HG02678 (cell line): ENCODE measurements around the gene ZNG1A.
"Not testable (repeated sequence)": the region's sequence is repeated elsewhere in the genome, so short reads cannot be mapped to it uniquely, and the experiment has no call there.

Source experiments
- ATAC-seq: cut with Tn5 transposase; IDR thresholded peaks from one replicate; pipeline ENCODE4 v1.9.1; 2021; ENCODE audit warnings: mild to moderate bottlenecking, moderate library complexity; ENCODE audit not compliant: unreplicated experiment

The ZNG1A gene

DNA sequence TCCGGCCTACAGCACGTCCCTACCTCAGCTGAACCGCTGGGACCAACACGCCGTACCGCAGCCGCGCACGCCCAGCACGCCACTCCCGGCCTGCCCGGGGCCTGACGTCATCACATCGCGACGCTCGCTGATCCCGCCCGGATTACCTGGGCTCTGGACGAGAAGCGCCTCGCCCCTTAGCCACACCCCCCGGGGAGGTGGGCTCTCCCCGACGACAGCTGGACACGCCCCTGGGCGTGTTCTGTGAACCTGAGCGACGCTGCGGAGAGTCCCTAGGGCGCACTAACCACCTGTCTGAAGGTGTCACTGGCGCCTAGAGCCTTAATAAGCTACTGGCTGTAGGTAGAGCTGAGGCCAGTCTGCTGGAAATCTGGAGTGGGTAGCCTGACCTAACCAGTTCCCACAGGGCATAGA is at the start of gene ZNG1A:
Gene ZNG1A, minus strand, starts transcription at position 87 of the 414 bp plus-strand sequence. CDS start 87 bp downstream, outside the sequence.
- not testable (repeated sequence) for ATAC-seq

DNA sequence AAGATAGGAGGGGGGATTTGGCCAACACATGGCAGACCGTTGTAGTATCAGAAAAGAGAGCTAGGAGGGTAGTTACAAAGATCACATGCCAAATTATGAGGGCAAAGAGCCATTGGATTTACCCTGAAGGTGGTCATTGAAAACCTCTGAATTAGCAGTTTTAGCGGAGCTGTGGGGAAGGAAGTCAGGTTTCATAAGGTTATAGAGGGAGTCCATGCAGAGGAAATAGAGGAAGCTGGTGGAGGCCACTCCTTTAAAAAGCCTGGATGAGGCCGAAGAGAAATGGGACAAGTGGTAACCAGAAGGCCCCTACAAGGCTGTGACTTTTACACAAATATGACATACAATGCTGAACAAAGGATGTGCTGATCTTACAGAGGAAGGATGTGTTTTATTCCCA is 49.0 kb upstream of the ZNG1A start:
- no peak for ATAC-seq

DNA sequence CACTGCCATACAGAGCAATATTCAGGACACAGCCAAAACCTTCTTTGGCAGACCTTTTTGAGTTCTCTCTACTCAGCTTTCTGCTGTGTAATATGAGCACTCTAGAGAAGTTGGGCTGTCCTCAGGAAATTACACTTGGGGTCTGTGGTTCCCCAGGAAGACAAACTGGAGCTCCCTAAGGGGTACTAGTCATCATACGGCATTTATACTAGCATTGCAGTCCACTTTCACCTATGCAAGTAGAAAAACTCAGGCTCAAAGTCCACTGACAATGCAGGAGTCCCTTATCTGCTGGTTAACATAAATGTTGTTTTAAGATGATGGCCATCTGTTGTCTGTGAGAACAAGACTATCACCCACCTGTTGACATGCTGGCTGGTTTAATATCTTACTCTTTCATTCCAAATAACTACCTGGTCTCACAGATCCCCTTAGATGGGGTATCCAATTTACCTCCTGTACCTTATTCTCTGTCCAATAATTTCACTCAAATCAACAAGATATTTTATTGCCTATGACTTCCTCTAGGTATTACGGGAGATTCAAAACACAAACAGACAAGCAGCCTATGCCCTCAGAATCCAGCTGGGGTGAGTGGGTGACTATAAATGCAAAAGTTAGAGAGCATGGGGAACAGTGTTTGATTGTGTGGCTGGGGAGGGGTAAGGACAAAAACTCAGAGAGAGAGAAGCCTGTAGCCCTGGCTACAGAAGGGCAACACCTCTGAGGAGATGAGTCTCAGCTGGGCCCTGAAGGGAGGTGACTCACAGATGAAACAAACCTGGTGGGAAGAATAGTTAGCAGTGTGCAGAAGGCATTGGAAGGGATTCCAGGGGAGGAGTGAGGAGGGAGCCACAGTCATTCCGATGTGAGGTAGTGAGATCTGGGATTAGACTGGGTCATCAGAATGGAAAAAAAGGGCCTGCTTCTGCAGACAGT is 46.0 kb upstream of the ZNG1A start:
- ATAC-seq = no peak

DNA sequence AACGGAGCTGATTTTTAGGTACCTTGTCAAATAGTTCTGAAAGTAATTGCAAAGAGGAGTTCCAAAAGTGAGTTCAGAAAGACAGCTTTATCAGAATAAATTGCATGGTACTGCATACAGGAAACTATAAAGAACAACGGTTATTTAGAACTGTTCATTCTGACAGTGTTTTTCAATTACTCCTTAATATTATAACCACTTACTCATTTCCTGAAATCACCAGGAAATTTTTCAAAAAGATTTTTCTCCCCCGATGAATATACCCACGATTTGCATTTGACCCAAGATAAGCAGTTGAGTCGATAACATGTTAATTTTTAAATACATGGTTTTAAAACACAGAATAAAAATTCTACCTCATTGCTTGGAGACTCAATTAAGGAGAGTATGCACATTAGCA is 45.2 kb upstream of the ZNG1A start:
- no peak for ATAC-seq

DNA sequence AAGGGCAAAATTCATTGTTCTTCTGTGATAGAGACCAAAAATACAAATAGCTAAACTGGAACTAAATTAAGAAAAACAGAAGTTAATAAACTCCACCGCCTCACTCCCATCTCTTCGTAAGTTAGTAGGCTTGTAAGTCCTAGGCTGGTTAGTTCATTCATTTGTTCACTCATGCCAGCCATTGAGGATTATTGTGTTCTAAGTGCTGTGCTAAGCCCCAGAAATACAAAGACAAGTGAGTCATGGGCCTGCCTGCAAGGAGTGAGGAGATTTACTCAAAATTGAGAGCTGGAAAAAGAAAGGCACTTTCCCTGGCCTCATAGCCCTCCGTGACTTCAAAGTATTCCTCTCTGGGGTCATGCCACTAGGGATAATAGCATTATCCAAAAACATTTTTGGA is 44.3 kb upstream of the ZNG1A start:
- ATAC-seq = no peak

DNA sequence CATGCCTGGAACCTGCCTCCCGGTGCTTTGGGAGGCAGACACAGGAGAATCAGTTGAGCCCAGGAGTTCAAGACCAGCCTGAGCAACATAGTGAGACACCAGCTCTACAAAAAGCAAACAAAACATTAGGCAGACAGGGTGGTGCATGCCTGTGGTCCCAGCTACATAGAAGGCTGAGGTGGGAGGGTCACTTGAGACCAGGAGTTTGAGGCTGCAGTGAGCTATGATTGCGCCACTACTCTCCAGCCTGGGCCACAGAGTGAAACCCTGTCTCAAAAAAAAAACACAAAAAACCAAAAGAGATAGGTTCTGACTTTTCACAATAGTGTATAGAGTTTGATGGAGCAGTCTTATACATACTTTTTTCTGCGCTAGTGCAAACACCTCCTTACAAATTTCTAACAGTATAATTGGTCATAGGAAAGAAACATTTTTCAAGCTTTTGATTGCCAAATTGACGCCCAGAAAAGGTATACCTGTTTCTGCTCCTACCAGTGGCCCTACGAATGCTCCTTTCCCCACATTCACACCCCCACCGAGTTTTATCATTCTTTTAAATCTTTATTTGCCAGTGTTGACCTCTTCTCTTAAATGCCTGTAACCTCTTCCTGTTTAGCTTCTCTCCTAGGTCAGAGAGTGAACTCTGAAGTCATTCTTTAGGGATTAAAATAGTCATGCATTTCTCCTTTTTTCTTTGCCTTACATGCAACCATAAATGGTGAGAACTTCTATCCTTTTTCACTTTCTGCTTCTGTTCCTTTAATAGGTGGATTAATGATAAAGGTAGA is 43.3 kb upstream of the ZNG1A start:
- ATAC-seq = no peak

DNA sequence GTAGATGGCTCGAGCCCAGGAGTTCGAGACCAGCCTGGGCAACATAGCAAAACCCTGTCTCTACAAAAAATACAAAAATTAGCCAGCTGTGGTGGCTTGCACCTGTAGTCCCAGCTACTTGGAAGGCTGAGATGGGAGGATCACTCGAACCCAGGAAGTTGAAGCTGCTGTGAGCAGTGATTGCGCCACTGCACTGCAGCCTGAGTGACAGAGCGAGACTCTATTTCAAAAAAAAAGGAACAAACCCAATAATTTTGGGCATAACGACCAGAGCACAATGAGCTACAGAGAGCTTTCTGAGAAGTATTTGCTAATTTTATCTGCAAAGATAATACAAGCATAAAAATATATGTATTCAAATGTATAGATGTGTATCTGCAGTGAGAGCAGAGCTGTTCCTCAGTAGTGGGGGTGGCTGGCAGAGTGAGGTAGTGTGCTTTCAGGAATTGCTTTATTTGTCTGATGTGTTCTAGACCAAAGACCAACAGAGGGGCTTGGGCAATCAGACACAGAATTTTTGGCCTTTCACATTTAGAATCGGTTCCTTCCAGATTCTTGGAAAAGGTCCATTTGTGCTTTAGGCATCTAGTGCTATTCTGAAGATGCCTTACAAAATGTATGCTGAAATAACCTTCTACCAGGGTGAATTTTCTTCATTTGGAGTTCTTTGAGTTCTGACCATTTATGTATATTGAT is 41.0 kb upstream of the ZNG1A start:
- ATAC-seq = no peak

DNA sequence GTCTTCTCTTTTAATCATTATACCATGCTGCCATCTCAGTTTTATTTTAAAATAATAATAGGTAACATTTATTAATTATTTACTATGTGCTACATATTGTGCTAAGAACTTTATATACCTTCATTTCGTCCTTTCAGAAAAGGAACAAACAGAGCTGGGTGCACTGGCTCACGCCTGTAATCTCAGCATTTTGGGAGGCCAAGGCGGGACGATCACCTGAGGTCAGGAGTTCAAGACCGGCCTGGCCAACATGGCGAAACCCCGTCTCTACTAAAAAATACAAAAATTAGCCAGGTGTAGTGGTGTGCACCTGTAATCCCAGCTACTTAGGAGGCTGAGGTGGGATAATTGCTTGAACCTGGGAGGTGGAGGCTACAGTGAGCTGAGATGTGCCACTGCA is 40.2 kb upstream of the ZNG1A start:
- not testable (repeated sequence) for ATAC-seq

DNA sequence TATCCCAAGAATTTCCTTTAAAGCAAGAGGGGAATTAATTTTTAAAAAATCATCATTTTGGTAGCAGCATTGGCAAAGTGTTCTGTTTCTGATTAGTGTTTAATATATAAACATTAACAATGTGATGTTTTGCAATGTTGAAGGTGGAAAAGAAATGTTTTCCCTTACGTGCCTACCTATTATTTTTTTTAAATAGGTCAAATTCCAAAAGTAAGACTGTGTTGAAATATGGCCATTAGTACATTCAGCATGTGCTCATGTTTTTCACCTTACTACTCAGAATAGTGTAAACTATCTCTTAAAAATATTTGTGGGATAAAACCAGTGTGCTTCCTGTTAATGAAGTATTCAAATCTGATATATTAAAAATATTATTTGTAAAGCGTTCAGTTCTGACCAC is 39.1 kb upstream of the ZNG1A start:
- ATAC-seq = no peak

DNA sequence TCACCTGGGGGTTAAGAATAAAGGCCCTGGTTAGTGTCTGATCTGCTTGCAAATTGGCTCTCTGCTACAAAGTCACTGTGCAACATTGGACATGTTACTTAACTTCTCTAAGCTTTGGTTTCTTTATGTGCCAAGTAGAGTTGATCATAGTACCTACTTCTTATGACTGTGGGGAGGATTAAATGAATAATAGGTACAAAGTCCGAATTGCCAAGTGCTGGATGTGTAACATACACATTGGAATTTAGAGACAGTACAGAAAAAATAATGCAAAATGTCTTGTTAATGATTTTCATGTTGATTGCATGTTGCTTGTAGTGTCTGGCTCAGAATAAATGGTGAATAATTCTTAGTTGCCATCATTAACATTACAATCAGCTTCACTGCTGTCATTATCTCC is 38.0 kb upstream of the ZNG1A start:
- no peak for ATAC-seq

DNA sequence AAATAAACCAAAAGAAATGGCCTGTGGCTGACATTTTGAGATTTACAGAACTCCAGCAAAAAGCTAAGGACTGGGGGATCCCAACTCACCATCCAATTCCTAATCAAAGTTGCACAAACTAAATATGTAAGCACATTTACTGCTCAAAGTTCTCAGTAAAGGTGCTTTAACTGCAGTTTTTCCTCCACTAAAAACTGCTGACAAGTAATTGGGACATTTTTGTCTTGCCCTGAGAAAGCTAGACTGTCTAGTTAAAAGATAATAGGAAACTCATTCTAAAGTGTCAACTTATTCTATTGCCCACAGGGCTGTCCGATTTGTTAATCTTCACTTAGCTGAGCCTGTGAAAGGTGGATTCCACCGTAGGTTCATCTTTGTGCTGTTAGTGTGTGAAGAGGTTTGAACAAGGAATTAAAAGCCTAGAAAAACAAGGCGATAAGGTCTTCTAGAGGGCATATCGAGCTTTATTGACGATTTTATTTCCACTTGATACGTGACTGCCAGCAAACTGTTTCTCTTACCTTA is 36.8 kb upstream of the ZNG1A start:
- ATAC-seq = no peak

DNA sequence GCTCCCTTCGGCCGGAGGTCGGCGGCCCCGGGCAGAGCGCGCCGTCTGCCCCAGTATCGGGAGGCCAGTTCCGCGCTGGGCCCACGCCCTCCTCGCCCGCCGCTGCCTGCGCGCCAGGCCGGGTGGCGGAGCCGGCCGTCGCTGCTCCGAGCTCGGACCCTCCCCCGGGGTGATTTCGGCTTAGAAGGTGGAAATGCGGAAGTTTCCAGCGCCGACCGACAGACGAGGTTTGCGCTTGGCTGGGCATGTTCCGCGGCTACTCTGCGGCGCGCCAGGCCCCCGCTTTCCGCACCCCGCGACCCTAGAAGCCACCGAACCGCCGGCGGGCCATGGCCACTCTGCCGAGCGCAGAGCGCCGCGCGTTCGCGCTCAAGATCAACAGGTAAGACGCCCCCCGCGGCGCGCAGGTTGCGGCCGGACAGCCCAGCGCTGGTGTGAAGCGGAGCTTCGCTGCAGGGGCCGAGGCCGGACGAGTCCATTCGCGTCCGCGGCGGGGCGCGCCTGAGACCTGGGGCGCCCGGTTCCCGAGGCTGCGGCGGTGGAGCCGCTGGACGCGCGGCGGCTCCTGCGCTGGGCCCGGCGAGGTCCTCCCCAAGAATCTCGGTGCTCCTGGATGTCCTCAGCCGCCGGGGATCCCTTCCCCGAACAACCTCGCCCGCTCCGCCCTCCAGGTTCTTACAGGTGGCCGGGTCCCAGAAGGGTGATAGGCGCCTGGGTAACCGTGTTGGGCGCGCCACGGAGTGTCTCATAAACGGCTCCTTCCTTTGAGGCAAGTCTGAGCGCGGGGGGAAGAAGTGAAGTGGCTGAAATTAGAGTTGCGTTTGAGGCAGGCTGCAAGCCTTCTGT is 36.0 kb upstream of the ZNG1A start, which contains the start of gene DOCK8:
Gene DOCK8, plus strand, starts transcription at position 218 of the 846 bp plus-strand sequence. Its CDS starts 112 bp downstream, at position 330.
- peak; percentile 88 for ATAC-seq

DNA sequence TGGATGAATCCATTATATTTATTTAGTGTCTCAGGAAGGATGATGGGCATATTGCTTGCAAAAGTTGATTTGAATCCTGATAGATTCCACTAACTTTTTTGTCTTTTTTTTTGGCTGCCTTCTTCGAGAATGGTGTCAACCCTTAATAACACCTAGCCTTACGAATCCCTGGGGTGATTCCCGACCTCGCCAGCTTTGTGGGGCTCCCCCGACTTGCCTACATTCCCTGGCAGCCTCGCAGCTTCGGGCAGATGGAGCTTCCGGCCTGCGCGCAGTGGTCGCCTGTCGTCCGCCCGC is 35.4 kb upstream of the ZNG1A start:
- ATAC-seq = no peak

DNA sequence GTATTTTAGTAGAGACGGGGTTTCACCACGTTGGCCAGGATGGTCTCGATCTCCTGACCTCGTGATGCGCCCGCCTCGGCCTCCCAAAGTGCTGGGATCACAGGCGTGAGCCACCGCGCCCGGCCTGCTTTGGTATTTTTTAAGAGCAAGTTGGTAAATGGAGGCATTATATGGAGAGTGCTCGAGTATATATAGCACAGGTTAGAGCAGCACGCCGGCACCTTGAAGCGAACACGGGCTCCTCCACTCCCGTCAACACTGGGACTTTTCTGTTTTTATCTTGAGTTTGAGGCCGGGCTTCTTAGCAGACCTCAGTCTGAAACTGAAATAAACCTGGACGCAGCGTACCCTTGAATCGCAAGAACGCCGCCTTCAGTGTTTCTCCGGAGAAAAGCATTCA is 35.0 kb upstream of the ZNG1A start:
- not testable (repeated sequence) for ATAC-seq

DNA sequence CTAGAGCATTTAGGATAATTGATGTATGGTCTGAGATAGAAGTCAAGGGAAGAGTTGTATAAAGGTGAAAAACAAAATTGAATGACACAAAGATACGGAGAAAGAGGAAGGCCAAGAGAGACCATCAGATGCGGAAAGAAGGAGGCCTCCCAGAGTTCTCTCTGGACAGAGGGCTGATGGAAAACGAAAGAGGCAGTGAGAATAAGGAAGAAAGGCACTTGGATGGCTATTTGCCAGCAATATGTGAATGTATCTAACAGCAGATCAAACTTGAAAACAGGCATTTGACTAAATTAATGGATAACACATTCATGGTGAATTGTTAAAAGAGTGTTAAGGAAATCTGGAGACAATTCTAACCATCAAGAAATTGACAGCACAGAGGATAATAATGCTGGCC is 33.4 kb upstream of the ZNG1A start:
- ATAC-seq = no peak

DNA sequence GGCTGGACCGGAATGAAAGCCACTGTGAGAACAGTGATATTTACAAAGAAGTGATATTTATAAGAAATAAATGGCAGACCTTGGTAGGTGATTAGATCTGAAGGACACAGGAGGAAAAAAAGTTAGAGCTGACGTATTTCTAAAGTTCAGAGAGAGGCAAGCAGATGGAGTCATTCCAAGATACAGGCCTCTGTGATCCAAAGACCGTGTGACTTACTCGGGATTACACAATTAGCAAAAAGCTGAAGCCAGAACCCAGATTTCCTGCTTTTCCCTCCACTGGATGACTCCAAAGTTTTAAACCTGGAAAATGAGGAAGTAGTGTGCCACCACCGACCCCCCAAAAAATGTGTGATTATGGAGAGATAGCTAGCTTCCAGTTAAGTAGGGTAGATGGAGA is 32.7 kb upstream of the ZNG1A start:
- ATAC-seq = no peak

DNA sequence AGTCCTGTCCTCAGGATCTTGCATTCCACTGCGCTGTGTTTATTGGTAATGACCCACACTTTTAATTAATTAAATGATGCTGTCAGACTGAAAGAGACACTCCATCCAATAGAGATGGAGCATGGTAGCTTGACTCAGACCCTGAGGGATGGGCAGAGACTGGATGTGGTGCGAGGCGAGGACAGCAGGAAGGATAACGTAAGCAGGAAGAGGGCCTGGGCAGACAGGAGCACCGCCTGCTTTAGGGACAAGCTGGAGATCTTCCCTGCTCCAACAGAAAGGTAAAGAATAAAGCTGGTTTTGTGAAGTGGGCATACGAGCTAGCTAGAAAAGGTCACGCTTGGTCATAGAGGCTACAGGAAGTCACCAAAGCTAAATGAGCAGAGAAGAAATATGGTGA is 32.2 kb upstream of the ZNG1A start:
- ATAC-seq = no peak

DNA sequence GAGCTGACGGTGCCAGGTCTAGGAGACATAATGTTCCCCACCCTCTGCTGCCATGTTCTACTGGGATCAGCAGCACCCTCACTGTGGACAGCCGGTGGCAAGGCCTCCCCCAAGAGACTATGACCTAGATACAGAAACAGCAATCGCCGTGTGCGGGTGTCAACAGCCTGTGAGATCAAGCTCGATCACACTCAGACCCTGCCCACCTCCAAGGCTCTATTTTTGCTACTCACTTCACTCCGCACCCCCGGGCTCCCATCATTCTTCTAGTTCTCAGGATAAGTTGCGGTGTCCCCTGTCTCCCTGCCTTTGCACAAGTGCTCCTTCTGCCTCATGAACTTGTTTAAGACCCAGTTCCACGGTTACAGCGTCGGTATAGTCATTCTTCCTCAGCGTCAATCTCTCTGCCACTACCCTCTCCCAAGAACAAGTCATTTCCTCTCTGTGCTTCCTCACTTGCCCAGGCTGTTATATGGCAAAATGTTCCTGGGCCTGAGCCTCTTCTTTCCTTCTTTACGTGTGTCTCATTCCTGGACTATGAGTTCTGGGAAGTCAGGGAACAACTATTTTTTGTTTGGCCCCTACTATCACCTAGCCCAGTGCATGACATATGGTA is 30.4 kb upstream of the ZNG1A start:
- no peak for ATAC-seq

DNA sequence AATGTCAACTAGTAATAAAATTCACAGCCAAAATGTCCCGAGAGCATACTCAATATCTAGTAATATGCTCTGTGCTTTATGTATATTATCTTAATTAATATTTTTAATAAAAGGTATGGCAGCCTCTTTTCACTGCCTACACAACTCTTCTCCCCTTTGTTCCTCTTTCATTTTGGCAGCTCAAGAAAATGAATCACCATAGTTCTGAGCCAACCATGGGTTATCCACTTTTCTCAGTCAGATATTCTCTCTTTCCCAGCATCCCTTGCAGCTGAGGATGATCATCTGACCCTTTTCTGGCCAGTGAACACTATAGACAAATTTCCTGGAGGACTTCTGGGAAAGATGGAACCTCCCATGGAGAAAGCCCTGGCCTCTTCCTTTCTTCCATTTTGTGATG is 27.6 kb upstream of the ZNG1A start:
- no peak for ATAC-seq

DNA sequence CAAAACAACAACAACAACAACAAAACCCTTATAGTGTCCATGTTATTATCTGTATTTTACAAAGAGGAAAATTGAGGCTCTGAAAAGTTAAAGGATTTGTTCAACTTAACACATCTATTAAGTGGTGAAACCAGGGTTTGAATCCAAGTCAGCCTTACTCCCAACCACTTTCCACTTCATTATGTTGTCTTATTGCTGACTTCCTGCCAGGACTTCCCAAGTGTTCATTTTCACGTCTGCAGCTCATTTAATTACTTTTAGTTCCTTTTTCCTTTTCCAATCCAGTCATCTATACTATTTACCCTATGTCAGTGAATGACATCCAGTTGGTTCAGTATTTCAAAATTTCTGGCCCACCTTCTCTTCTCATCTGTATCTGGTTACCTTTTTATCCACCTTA is 20.7 kb upstream of the ZNG1A start:
- ATAC-seq = not testable (repeated sequence)
